Thoracic aorta (tissue), 2 donors: ENCODE results near the gene DUSP10. TPM values are rescaled to one million over a fixed set of nuclear protein-coding genes. Genes with fewer than 3 reads are reported as not detected.

Source experiments
- ATAC-seq: fragments of 150-250 bp; one replicate; pipeline ENCODE4 v1.8.0; 2017; ENCODE audit warnings: low read depth; ENCODE audit not compliant: insufficient number of reproducible peaks, low FRiP score
- DNase-seq: peaks from one replicate; pipeline ENCODE4 v3.0.0-alpha.2; 2020; ENCODE audit warnings: low spot score
- H3K27ac ChIP-seq, 2 donors: fragments of 200-600 bp; sonication (generic); 1 replicate in 1 of 2; 2 replicates in 1 of 2; pipeline ENCODE4 v1.5.1; 2016; ENCODE audit warnings: mild to moderate bottlenecking in 2 of 2, moderate library complexity in 2 of 2
- H3K27me3 ChIP-seq: fragments of 200-600 bp; sonication (generic); replicated peaks from 2 replicates; pipeline ENCODE4 v1.6.0; 2016; ENCODE audit warnings: mild to moderate bottlenecking; ENCODE audit not compliant: insufficient read depth
- H3K36me3 ChIP-seq: fragments of 200-600 bp; sonication (generic); one replicate; pipeline ENCODE4 v1.5.1; 2016
- H3K4me1 ChIP-seq, 2 donors: fragments of 200-600 bp; sonication (generic); 1 replicate in 1 of 2; 2 replicates in 1 of 2; pipeline versions ENCODE4 v1.5.1 to v1.6.0; 2016; ENCODE audit warnings: low read depth in 2 of 2, mild to moderate bottlenecking in 1 of 2; ENCODE audit not compliant: control insufficient read depth in 1 of 2
- H3K4me3 ChIP-seq: fragments of 200-600 bp; sonication (generic); 2 replicates; pipeline ENCODE4 v1.5.1; 2016; ENCODE audit warnings: mild to moderate bottlenecking
- H3K9me3 ChIP-seq: fragments of 200-600 bp; sonication (generic); 2 replicates; pipeline ENCODE4 v1.5.1; 2016
- total RNA-seq, 2 donors: library from RNA; depleted of rRNA; stranded (reverse); fragments of >200 nt; gene quantifications; one replicate each; pipeline versions ENCODE4 v1.1.0 to v1.2.3, GENCODE V29; 2016
- TF ChIP-seq, protein P1 (sequence below): fragments of 200-600 bp; sonication (generic); IDR thresholded peaks from one replicate; pipeline ENCODE4 v1.5.1; 2019; ENCODE audit warnings: antibody characterized with exemption

Gene DUSP10
- total RNA-seq, 2 donors from 2014 or later = 2.3 to 10.4 TPM

DNA sequence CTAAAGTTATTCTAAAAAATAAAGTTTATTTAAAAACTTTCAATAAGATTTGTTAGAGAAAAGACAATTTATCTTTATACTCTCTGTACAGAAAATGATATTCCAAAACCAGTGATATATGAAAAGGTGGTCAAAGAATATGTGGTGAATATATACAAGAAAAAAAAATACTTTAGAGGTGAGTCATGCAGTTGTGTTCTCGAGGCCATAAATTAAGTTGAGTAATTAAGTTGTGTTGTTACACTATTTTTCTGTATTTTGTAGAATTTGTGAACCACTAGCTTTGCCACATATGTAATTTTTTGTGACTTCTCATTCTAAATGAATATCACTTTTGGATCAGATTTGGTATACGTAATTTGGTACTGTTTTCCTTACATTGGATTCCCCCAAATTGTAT, 23.6 kb upstream of the DUSP10 start:
- no peaks in the 10 kb centered on the region for H3K9me3 ChIP-seq
- no peaks in the 10 kb centered on the region for H3K27me3 ChIP-seq
- H3K4me3 ChIP-seq = no peak overlapping the region

DNA sequence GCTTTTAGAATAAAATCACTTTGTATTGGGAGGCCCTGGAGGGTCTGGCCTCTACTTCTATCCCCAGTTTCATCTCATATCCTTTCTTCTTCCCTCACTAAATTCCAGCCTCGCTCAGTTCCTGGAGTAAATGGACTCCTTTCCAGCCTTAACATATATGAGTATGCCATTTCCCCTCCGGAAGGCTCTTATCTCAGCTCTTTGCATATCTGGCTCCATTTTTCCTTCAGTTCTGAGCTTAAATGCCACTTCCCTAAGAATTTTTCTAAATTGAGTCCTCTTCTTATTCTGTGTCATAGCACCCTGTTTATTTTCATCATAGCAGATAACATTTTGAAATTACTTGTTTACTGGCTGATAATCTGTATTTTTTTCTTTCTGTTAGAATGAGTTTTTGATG, 20.2 kb upstream of the DUSP10 start:
- no peaks in the 10 kb centered on the region for H3K27me3 ChIP-seq
- H3K4me3 ChIP-seq = no peak overlapping the region
- no peak for ATAC-seq
- H3K4me1 ChIP-seq = no peaks in the 10 kb centered on the region
- H3K36me3 ChIP-seq = no peaks in the 10 kb centered on the region
- no peak overlapping the region for H3K27ac ChIP-seq
- H3K9me3 ChIP-seq = no peaks in the 10 kb centered on the region
- DNase-seq = no peak
- TF ChIP-seq, protein P1, sequence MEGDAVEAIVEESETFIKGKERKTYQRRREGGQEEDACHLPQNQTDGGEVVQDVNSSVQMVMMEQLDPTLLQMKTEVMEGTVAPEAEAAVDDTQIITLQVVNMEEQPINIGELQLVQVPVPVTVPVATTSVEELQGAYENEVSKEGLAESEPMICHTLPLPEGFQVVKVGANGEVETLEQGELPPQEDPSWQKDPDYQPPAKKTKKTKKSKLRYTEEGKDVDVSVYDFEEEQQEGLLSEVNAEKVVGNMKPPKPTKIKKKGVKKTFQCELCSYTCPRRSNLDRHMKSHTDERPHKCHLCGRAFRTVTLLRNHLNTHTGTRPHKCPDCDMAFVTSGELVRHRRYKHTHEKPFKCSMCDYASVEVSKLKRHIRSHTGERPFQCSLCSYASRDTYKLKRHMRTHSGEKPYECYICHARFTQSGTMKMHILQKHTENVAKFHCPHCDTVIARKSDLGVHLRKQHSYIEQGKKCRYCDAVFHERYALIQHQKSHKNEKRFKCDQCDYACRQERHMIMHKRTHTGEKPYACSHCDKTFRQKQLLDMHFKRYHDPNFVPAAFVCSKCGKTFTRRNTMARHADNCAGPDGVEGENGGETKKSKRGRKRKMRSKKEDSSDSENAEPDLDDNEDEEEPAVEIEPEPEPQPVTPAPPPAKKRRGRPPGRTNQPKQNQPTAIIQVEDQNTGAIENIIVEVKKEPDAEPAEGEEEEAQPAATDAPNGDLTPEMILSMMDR = no peak

More for the DNA sequence above, 23.6 kb upstream of the DUSP10 start:
- Histone ChIP-seq H3K36me3 (no peaks in the 10 kb centered on the region), H3K4me1 (no peaks in the 10 kb centered on the region), H3K27ac (no peak overlapping the region)
- TF ChIP-seq, protein P1 = no peak
- DNase-seq (no peak), ATAC-seq (no peak)

GRCh38 chr1:221761354-221762002, 19.6 kb upstream of the DUSP10 start:
- ATAC-seq = no peak
- Histone ChIP-seq H3K27me3 (no peaks in the 10 kb centered on the region), H3K27ac (no peak overlapping the region), H3K4me3 (no peak overlapping the region), H3K9me3 (no peaks in the 10 kb centered on the region), H3K4me1 (no peaks in the 10 kb centered on the region), H3K36me3 (no peaks in the 10 kb centered on the region)
- TF ChIP-seq, protein P1 = no peak
- DNase-seq = no peak

DNA sequence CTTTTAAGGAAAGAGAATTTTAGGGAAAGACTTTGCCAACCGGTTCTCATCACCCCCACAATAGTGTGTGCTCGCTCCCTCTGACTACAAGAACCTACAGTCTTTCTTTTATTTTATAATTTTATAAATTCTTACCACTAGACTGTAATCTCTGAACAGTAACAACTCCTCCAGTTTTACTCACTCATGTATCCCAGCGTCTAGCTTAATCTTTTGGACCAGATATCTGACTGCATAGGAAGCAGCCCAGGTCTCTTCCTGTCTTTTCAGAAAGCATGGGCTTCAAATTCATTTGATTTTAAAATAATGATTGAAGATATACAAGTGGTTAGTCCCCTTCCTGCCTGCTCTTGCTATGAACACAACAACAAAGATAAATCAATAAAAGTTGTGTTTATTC, 19.0 kb upstream of the DUSP10 start:
- TF ChIP-seq, protein P1 = no peak
- ATAC-seq (no peak), DNase-seq (no peak)
- H3K27ac ChIP-seq = no peak overlapping the region
- H3K4me1 ChIP-seq = no peaks in the 10 kb centered on the region
- H3K27me3 ChIP-seq = no peaks in the 10 kb centered on the region
- no peaks in the 10 kb centered on the region for H3K36me3 ChIP-seq
- H3K9me3 ChIP-seq = no peaks in the 10 kb centered on the region
- no peak overlapping the region for H3K4me3 ChIP-seq

- Histone ChIP-seq H3K36me3 (no peaks in the 10 kb centered on the region), H3K27me3 (no peaks in the 10 kb centered on the region), H3K9me3 (no peaks in the 10 kb centered on the region), H3K27ac (no peak overlapping the region), H3K4me1 (no peaks in the 10 kb centered on the region), H3K4me3 (no peak overlapping the region)
- DNase-seq (no peak), ATAC-seq (no peak)
- TF ChIP-seq, protein P1 = no peak
These were observed 17.5 kb upstream of the DUSP10 start for GRCh38 chr1:221759436-221759835.
